IMR-90 (cell line): ENCODE measurements around the gene SEC22B. TPM values are rescaled to one million over a fixed set of nuclear protein-coding genes. Genes with fewer than 3 reads are reported as not detected.
"Not testable (repeated sequence)": the region's sequence is repeated elsewhere in the genome, so short reads cannot be mapped to it uniquely, and the experiment has no call there.

Source experiments
- ATAC-seq: fragments of 200-7000 bp; cut with Tn5 transposase; 2 replicates; pipeline ENCODE4 v1.9.1; 2020; ENCODE audit warnings: low read depth, mild to moderate bottlenecking, moderate library complexity
- BruUV-seq: library from RNA; stranded (reverse); fragments of 400-500 nt; replicated peaks from 2 replicates; lab custom pipeline; 2021; lab: Mats Ljungman, UMichigan
- CTCF ChIA-PET: fragments of 300-600 bp; formaldehyde crosslinking; extraction: SDS; loops from one replicate; lab custom pipeline; 2021; ENCODE audit warnings: antibody characterized with exemption; lab: Yijun Ruan, JAX
- POLR2A ChIA-PET: fragments of 300-600 bp; sonication (Branson Sonifier 250); formaldehyde crosslinking; loops from one replicate; lab custom pipeline; 2022; ENCODE audit warnings: antibody characterized with exemption; ENCODE audit not compliant: unreplicated experiment; lab: Charles Lee
- DNase-seq: peaks from one replicate; pipeline ENCODE4 v3.0.0; 2013
- H2AFZ ChIP-seq: replicated peaks from 2 replicates; pipeline ENCODE3; 2013; ENCODE audit warnings: low read length, mild to moderate bottlenecking; ENCODE audit not compliant: poor library complexity
- H2AK5ac ChIP-seq: 2 replicates; pipeline ENCODE4 v1.6.1; 2013; ENCODE audit warnings: low read depth, low read length, inconsistent platforms
- H2AK9ac ChIP-seq: replicated peaks from 2 replicates; pipeline ENCODE3; 2013; ENCODE audit warnings: mild to moderate bottlenecking, low read depth, low read length, moderate library complexity; ENCODE audit not compliant: poor library complexity
- H2BK120ac ChIP-seq: 2 replicates; pipeline ENCODE4 v1.6.1; 2013; ENCODE audit warnings: low read depth, low read length, inconsistent platforms
- H2BK15ac ChIP-seq: 3 replicates; pipeline ENCODE4 v1.6.1; 2013; ENCODE audit warnings: low read depth, low read length, inconsistent platforms
- H2BK20ac ChIP-seq: 2 replicates; pipeline ENCODE4 v1.6.1; 2013; ENCODE audit warnings: low read depth, mild to moderate bottlenecking, inconsistent platforms, low read length, moderate library complexity
- H2BK5ac ChIP-seq: 2 replicates; pipeline ENCODE4 v1.6.1; 2013; ENCODE audit warnings: mild to moderate bottlenecking, low read depth, low read length, inconsistent platforms; ENCODE audit not compliant: poor library complexity, severe bottlenecking
- H3K14ac ChIP-seq: replicated peaks from 2 replicates; pipeline ENCODE4 v1.6.1; 2013; ENCODE audit warnings: low read depth, low read length, inconsistent platforms
- H3K18ac ChIP-seq: 2 replicates; pipeline ENCODE4 v1.6.1; 2013; ENCODE audit warnings: low read depth, low read length, control low read depth
- H3K23ac ChIP-seq: 2 replicates; pipeline ENCODE4 v1.6.1; 2013; ENCODE audit warnings: low read depth, low read length, inconsistent platforms
- H3K27ac ChIP-seq: 2 replicates; pipeline ENCODE4 v1.5.1; 2013; ENCODE audit warnings: mild to moderate bottlenecking, control low read depth, low read length; ENCODE audit not compliant: insufficient read depth
- H3K27me3 ChIP-seq: 2 replicates; pipeline ENCODE4 v1.6.1; 2013; ENCODE audit warnings: low read length; ENCODE audit not compliant: control insufficient read depth, insufficient read depth
- H3K36me3 ChIP-seq: 2 replicates; pipeline ENCODE4 v1.6.1; 2013; ENCODE audit warnings: low read length, mixed read lengths; ENCODE audit not compliant: control insufficient read depth, insufficient read depth
- H3K4ac ChIP-seq: 2 replicates; pipeline ENCODE4 v1.6.1; 2013; ENCODE audit warnings: low read depth, low read length, inconsistent platforms
- H3K4me1 ChIP-seq: 2 replicates; pipeline ENCODE4 v1.6.1; 2013; ENCODE audit warnings: low read length, mixed read lengths; ENCODE audit not compliant: control insufficient read depth, insufficient read depth
- H3K4me2 ChIP-seq: 2 replicates; pipeline ENCODE4 v1.6.1; 2013; ENCODE audit warnings: low read depth, mild to moderate bottlenecking, control low read depth, low read length, moderate library complexity
- H3K4me3 ChIP-seq: 2 replicates; pipeline ENCODE4 v1.5.1; 2013; ENCODE audit warnings: low read depth, mild to moderate bottlenecking, control low read depth, low read length, moderate library complexity; ENCODE audit not compliant: insufficient read depth
- H3K56ac ChIP-seq: 2 replicates; pipeline ENCODE4 v1.6.1; 2013; ENCODE audit warnings: low read length, inconsistent platforms; ENCODE audit not compliant: insufficient read depth; ENCODE audit errors: extremely low read depth
- H3K79me1 ChIP-seq, 2 experiments: 2 replicates each; pipeline ENCODE4 v1.6.1; 2013; ENCODE audit warnings: low read length in 2 of 2, inconsistent platforms in 1 of 2, low read depth in 1 of 2
- H3K9ac ChIP-seq: 2 replicates; pipeline ENCODE4 v1.6.1; 2013; ENCODE audit warnings: low read depth, low read length, control low read depth
- H3K9me1 ChIP-seq: 2 replicates; pipeline ENCODE4 v1.6.1; 2013; ENCODE audit warnings: low read length, inconsistent platforms; ENCODE audit not compliant: insufficient read depth
- H3K9me3 ChIP-seq: 2 replicates; pipeline ENCODE4 v1.6.1; 2013; ENCODE audit warnings: low read length; ENCODE audit not compliant: control insufficient read depth, insufficient read depth
- H4K20me1 ChIP-seq: 2 replicates; pipeline ENCODE4 v1.6.1; 2013; ENCODE audit warnings: low read length, inconsistent platforms; ENCODE audit not compliant: insufficient read depth
- H4K5ac ChIP-seq: 2 replicates; pipeline ENCODE4 v1.6.1; 2013; ENCODE audit warnings: mild to moderate bottlenecking, low read depth, low read length, control low read depth
- H4K8ac ChIP-seq, 2 experiments: 2 replicates each; pipeline ENCODE4 v1.6.1; 2013; ENCODE audit warnings: low read depth in 2 of 2, low read length in 2 of 2, control low read depth in 1 of 2, inconsistent platforms in 1 of 2
- H4K91ac ChIP-seq: 2 replicates; pipeline ENCODE4 v1.6.1; 2013; ENCODE audit warnings: low read depth, low read length, inconsistent platforms; ENCODE audit not compliant: insufficient read depth
- WGBS, 2 experiments: methylation state at CpG; one replicate each; pipeline versions ENCODE4 v1.1.5 to v1.1.7; 2013; ENCODE audit warnings: missing lambda C conversion rate in 2 of 2; ENCODE audit not compliant: insufficient read length in 1 of 2; ENCODE audit errors: extremely low coverage in 2 of 2; 5-methylcytosine and 5-hydroxymethylcytosine counted together
- dilution Hi-C: fragments of 300-500 bp; cut with HindIII; formaldehyde crosslinking; loops from one replicate; pipeline ENCODE4 v1.14.3; 2018; ENCODE audit warnings: low sequenced_read_pairs; ENCODE audit not compliant: unreplicated experiment
- in situ Hi-C: fragments of 300-500 bp; cut with MboI; formaldehyde crosslinking; loops from 3 replicates; pipeline ENCODE4 v1.14.3; 2019; ENCODE audit warnings: low sequenced_read_pairs, inconsistent platforms, mixed read lengths
- intact Hi-C: fragments of 100-400 bp; cut with micrococcal nuclease; formaldehyde crosslinking; loops from 2 replicates; pipeline ENCODE4 v1.10.0; 2022
- polyA plus RNA-seq, 3 experiments: library from polyadenylated mRNA; depleted of rRNA; stranded (reverse); fragments of >200 nt; gene quantifications; 2 replicates each; pipeline ENCODE4 v1.2.3, GENCODE V29; 2012; ENCODE audit warnings: low replicate concordance in 1 of 3
- total RNA-seq: library from RNA; depleted of rRNA; stranded (reverse); fragments of >200 nt; gene quantifications from 2 replicates; pipeline ENCODE4 v1.2.3, GENCODE V29; 2012

Gene SEC22B
- total and polyA plus RNA-seq, 2 of the 4 experiments (the other 2 are of a cell fraction): 35.9 to 57.4 TPM

GRCh38 chr1:120179811-120180690, 3.7 kb upstream of the SEC22B start:
- H3K9me1 ChIP-seq, H2AK9ac ChIP-seq, H3K36me3 ChIP-seq, H3K9me3 ChIP-seq, dilution Hi-C loops, H3K27me3 ChIP-seq, BruUV-seq, in situ Hi-C loops, H4K20me1 ChIP-seq, POLR2A ChIA-PET, intact Hi-C loops, CTCF ChIA-PET: not testable (repeated sequence)
- Histone ChIP-seq H2BK120ac (peak overlapping the region; percentile 84), H3K27ac (peak overlapping the region; percentile 92), H3K9ac (peak overlapping the region; percentile 73), H3K4me1 (peaks cover 12% of the 10 kb centered on the region), H4K5ac (peak overlapping the region; percentile 96), H2AK5ac (peak overlapping the region; percentile 14; the same call in 1 of the 2 replicates), H3K4me3 (peak overlapping the region; percentile 32), H3K18ac (peak overlapping the region; percentile 99), H3K23ac (peak overlapping the region; percentile 73), H2BK15ac (peak overlapping the region; percentile 39), H2BK20ac (peak overlapping the region; percentile 77), H3K4ac (peak overlapping the region; percentile 61), H3K4me2 (peak overlapping the region; percentile 99), H3K14ac (peak overlapping the region; percentile 65; the same call in 1 of the 2 replicates), H3K56ac (peak overlapping the region; percentile 76), H2AFZ (peak overlapping the region; percentile 58), H3K79me1 (peaks cover 0 to 12% of the 10 kb centered on the region in 2 experiments; a peak in 1 of 4 replicates), H4K91ac (peak overlapping the region; percentile 92), H2BK5ac (peak overlapping the region; percentile 100), H4K8ac (peak overlapping the region; percentile 45 to 92)
- 0% methylated on average over 2 of the region's 29 CpGs; no CpG with 5 or more reads in 1 of the 2 experiments for WGBS, 2 experiments
- ATAC-seq (peak; percentile 66), DNase-seq (peak; percentile 84)
